Hepatocyte (in vitro differentiated cells): ENCODE data around the gene PTPN2. TPM values are rescaled to one million over a fixed set of nuclear protein-coding genes. Genes with fewer than 3 reads are reported as not detected.

Experiments used
- DNase-seq: peaks from one replicate; pipeline ENCODE4 v3.0.0-alpha.2; 2016; ENCODE audit warnings: low spot score
- H2AFZ ChIP-seq: fragments of 200-600 bp; sonication (generic); 2 replicates; pipeline ENCODE4 v1.6.0; 2016; ENCODE audit warnings: antibody characterized with exemption, mild to moderate bottlenecking
- H3K27ac ChIP-seq: fragments of 200-600 bp; sonication (generic); 2 replicates; pipeline ENCODE4 v1.5.1; 2016; ENCODE audit warnings: mild to moderate bottlenecking
- H3K27me3 ChIP-seq: fragments of 200-600 bp; sonication (generic); 2 replicates; pipeline ENCODE4 v1.6.1; 2016
- H3K36me3 ChIP-seq: fragments of 200-600 bp; sonication (generic); replicated peaks from 2 replicates; pipeline ENCODE4 v1.5.1; 2016; ENCODE audit warnings: low read depth; ENCODE audit not compliant: insufficient read depth
- H3K4me1 ChIP-seq: fragments of 200-600 bp; sonication (generic); 2 replicates; pipeline ENCODE4 v1.5.1; 2016; ENCODE audit warnings: mild to moderate bottlenecking, moderate library complexity; ENCODE audit not compliant: insufficient read depth
- H3K4me2 ChIP-seq: fragments of 200-600 bp; sonication (generic); 2 replicates; pipeline ENCODE4 v1.6.0; 2016
- H3K4me3 ChIP-seq: fragments of 200-600 bp; sonication (generic); 2 replicates; pipeline ENCODE4 v1.5.1; 2016; ENCODE audit warnings: mild to moderate bottlenecking
- H3K79me2 ChIP-seq: fragments of 200-600 bp; sonication (generic); 2 replicates; pipeline ENCODE4 v1.6.0; 2017; ENCODE audit warnings: mild to moderate bottlenecking
- H3K9me2 ChIP-seq: fragments of 200-600 bp; sonication (generic); replicated peaks from 2 replicates; pipeline ENCODE4 v1.6.0; 2017; ENCODE audit warnings: mild to moderate bottlenecking; ENCODE audit not compliant: insufficient read depth
- H3K9me3 ChIP-seq: fragments of 200-600 bp; sonication (generic); 2 replicates; pipeline ENCODE4 v1.5.1; 2016; ENCODE audit warnings: low read depth, mild to moderate bottlenecking
- H4K20me1 ChIP-seq: fragments of 200-600 bp; sonication (generic); 2 replicates; pipeline ENCODE4 v1.6.0; 2016; ENCODE audit warnings: mild to moderate bottlenecking; ENCODE audit not compliant: insufficient read depth, poor library complexity, severe bottlenecking
- CTCF ChIP-seq: fragments of 200-600 bp; sonication (generic); IDR thresholded peaks from 2 replicates; pipeline ENCODE4 v1.5.1; 2016; ENCODE audit warnings: antibody characterized with exemption, mild to moderate bottlenecking; ENCODE audit not compliant: poor library complexity
- EZH2 ChIP-seq: fragments of 200-600 bp; sonication (generic); IDR thresholded peaks from 2 replicates; pipeline ENCODE4 v1.6.1; 2016; ENCODE audit warnings: antibody characterized with exemption, mild to moderate bottlenecking, borderline replicate concordance
- EZH2phosphoT487 ChIP-seq: fragments of 200-600 bp; sonication (generic); IDR thresholded peaks from one replicate; pipeline ENCODE4 v1.6.1; 2018; ENCODE audit warnings: antibody characterized with exemption, mild to moderate bottlenecking, low read depth, moderate library complexity; ENCODE audit not compliant: unreplicated experiment, severe bottlenecking
- WGBS: methylation state at CpG from one replicate; pipeline ENCODE4 v1.1.6; 2016; ENCODE audit warnings: low lambda C conversion rate; ENCODE audit errors: missing lambda C conversion rate; 5-methylcytosine and 5-hydroxymethylcytosine counted together
- polyA plus RNA-seq: library from polyadenylated mRNA; unstranded; fragments of >200 nt; fragmentation: Nextera tagmentation; extraction: Ambion mirVana; gene quantifications from 2 replicates; pipeline ENCODE4 v1.2.1, GENCODE V29; 2016
- total RNA-seq: library from RNA; depleted of rRNA; stranded (reverse); fragments of >200 nt; gene quantifications from 2 replicates; pipeline ENCODE4 v1.2.3, GENCODE V29; 2014

Gene PTPN2
- total and polyA plus RNA-seq, 2 experiments from 2014 or later = 32.0 to 36.7 TPM

- Histone ChIP-seq H3K9me2 (no peaks in the 10 kb centered on the region), H2AFZ (no peak overlapping the region), H3K27me3 (no peaks in the 10 kb centered on the region), H3K27ac (no peak overlapping the region), H3K36me3 (no peaks in the 10 kb centered on the region), H4K20me1 (no peaks in the 10 kb centered on the region), H3K79me2 (peaks cover 70% of the 10 kb centered on the region), H3K9me3 (no peaks in the 10 kb centered on the region), H3K4me3 (no peak overlapping the region), H3K4me2 (no peak overlapping the region), H3K4me1 (no peaks in the 10 kb centered on the region)
- TF ChIP-seq EZH2 = no peak
- TF ChIP-seq EZH2phosphoT487 = no peak
- TF ChIP-seq CTCF = no peak
- WGBS = 89% methylated on average over 5 of the region's 5 CpGs
- DNase-seq = no peak
Measured at GRCh38 chr18:12872408-12872807, 11.6 kb downstream of the PTPN2 start.

- no peak overlapping the region for H3K27ac ChIP-seq
- H3K9me3 ChIP-seq = no peaks in the 10 kb centered on the region
- H4K20me1 ChIP-seq = no peaks in the 10 kb centered on the region
- H3K9me2 ChIP-seq = no peaks in the 10 kb centered on the region
- H3K4me2 ChIP-seq = no peak overlapping the region
- no peak for TF ChIP-seq EZH2phosphoT487
- TF ChIP-seq CTCF = no peak
- no peak for TF ChIP-seq EZH2
- H3K4me1 ChIP-seq = no peaks in the 10 kb centered on the region
- H2AFZ ChIP-seq = no peak overlapping the region
- no peaks in the 10 kb centered on the region for H3K36me3 ChIP-seq
- no peak overlapping the region for H3K4me3 ChIP-seq
- 95% methylated on average over 12 of the region's 12 CpGs for WGBS
- no peaks in the 10 kb centered on the region for H3K27me3 ChIP-seq
- DNase-seq = no peak
- H3K79me2 ChIP-seq = peaks cover 86% of the 10 kb centered on the region
Measured at GRCh38 chr18:12868576-12868975, 15.5 kb downstream of the PTPN2 start.

- 93% methylated on average over 7 of the region's 7 CpGs for WGBS
- Histone ChIP-seq H3K9me3 (no peaks in the 10 kb centered on the region), H3K27ac (no peak overlapping the region), H2AFZ (no peak overlapping the region), H3K4me1 (peaks cover 6% of the 10 kb centered on the region), H3K4me3 (no peak overlapping the region), H3K9me2 (no peaks in the 10 kb centered on the region), H3K79me2 (peaks cover 86% of the 10 kb centered on the region), H3K36me3 (no peaks in the 10 kb centered on the region), H3K27me3 (no peaks in the 10 kb centered on the region), H4K20me1 (no peaks in the 10 kb centered on the region), H3K4me2 (no peak overlapping the region)
- no peak for DNase-seq
- TF ChIP-seq CTCF = no peak
- no peak for TF ChIP-seq EZH2
- TF ChIP-seq EZH2phosphoT487 = no peak
Measured at GRCh38 chr18:12867441-12868123, 16.5 kb downstream of the PTPN2 start.
